GM12878 (cell line): ENCODE results near the gene DUSP22. TPM values are rescaled to one million over a fixed set of nuclear protein-coding genes. Genes with fewer than 3 reads are reported as not detected.

Experiments used
- ATAC-seq: fragments of 200-7000 bp; cut with Tn5 transposase; 3 replicates; pipeline ENCODE4 v1.9.1; 2020; ENCODE audit warnings: mild to moderate bottlenecking, moderate library complexity
- BruUV-seq: library from RNA; stranded (reverse); fragments of 400-500 nt; replicated peaks from 2 replicates; lab custom pipeline; 2021; lab: Mats Ljungman, UMichigan
- CTCF ChIA-PET: fragments of 300-600 bp; sonication (Branson Sonifier 250); formaldehyde crosslinking; extraction: SDS; loops from one replicate; lab custom pipeline; 2021; ENCODE audit warnings: inconsistent platforms; lab: Yijun Ruan, JAX
- POLR2A ChIA-PET: fragments of 350-600 bp; formaldehyde crosslinking; extraction: SDS; loops from one replicate; lab custom pipeline; 2021; ENCODE audit warnings: inconsistent platforms; lab: Charles Lee
- RAD21 ChIA-PET: fragments of 300-600 bp; sonication (Branson Sonifier 250); formaldehyde crosslinking; loops from one replicate; lab custom pipeline; 2023; ENCODE audit warnings: antibody characterized with exemption; ENCODE audit not compliant: unreplicated experiment; lab: Charles Lee
- SMC1A ChIA-PET: fragments of 300-600 bp; sonication (Branson Sonifier 250); formaldehyde crosslinking; loops from one replicate; lab custom pipeline; 2023; ENCODE audit not compliant: unreplicated experiment, uncharacterized antibody; lab: Charles Lee
- DNase-seq: peaks from one replicate; pipeline ENCODE4 v3.0.0-alpha.2; 2011; ENCODE audit warnings: low read depth, low spot score
- FAIRE-seq: peaks from 3 replicates; lab custom pipeline; 2011; peaks lifted over from hg19 to GRCh38; lab: Jason Lieb, UNC
- H2AFZ ChIP-seq: 2 replicates; pipeline ENCODE4 v1.6.0; 2011; ENCODE audit warnings: low read depth, low read length, control low read depth; ENCODE audit not compliant: control insufficient read depth
- H3K27ac ChIP-seq: 2 replicates; pipeline ENCODE4 v1.5.1; 2011; ENCODE audit warnings: control low read depth; ENCODE audit not compliant: control insufficient read depth, insufficient read depth
- H3K27me3 ChIP-seq, 2 experiments: replicated peaks in 1 of 2; 2 replicates each; pipeline versions ENCODE4 v1.6.0 to v1.6.1; 2011; ENCODE audit warnings: low read length in 1 of 2; ENCODE audit not compliant: control insufficient read depth in 2 of 2, insufficient read depth in 2 of 2
- H3K36me3 ChIP-seq, 2 experiments: 2 replicates each; pipeline ENCODE4 v1.5.1; 2011; ENCODE audit warnings: low read length in 1 of 2; ENCODE audit not compliant: control insufficient read depth in 2 of 2, insufficient read depth in 2 of 2
- H3K4me1 ChIP-seq: 2 replicates; pipeline ENCODE4 v1.6.1; 2011; ENCODE audit warnings: mild to moderate bottlenecking, low read length, moderate library complexity, mixed read lengths; ENCODE audit not compliant: control insufficient read depth, insufficient read depth
- H3K4me2 ChIP-seq: 2 replicates; pipeline ENCODE4 v1.6.0; 2011; ENCODE audit warnings: control low read depth; ENCODE audit not compliant: control insufficient read depth, insufficient read depth
- H3K4me3 ChIP-seq: fragments of 200-600 bp; sonication (generic); 2 replicates; pipeline ENCODE4 v1.5.1; 2016
- H3K79me2 ChIP-seq: 2 replicates; pipeline ENCODE4 v1.6.0; 2011; ENCODE audit warnings: low read length; ENCODE audit not compliant: control insufficient read depth, insufficient read depth
- H3K9ac ChIP-seq: 2 replicates; pipeline ENCODE4 v1.8.0; 2011; ENCODE audit warnings: low read length, control low read depth, mixed read lengths; ENCODE audit not compliant: control insufficient read depth, insufficient read depth
- H3K9me3 ChIP-seq: replicated peaks from 3 replicates; pipeline ENCODE4 v1.5.1; 2011; ENCODE audit warnings: mild to moderate bottlenecking, low read length; ENCODE audit not compliant: control insufficient read depth, insufficient read depth
- H4K20me1 ChIP-seq: 2 replicates; pipeline ENCODE4 v1.6.0; 2011; ENCODE audit not compliant: control insufficient read depth, insufficient read depth
- CBFB ChIP-seq: IDR thresholded peaks from 2 replicates; pipeline ENCODE4 v1.6.1; 2016; ENCODE audit warnings: antibody characterized with exemption, low read depth
- CHD2 ChIP-seq: IDR thresholded peaks from 2 replicates; pipeline ENCODE4 v1.6.1; 2011; ENCODE audit warnings: low read depth, low read length, improper control_type of control experiment, borderline replicate concordance
- DPF2 ChIP-seq: fragments of 450-650 bp; IDR thresholded peaks from 2 replicates; pipeline ENCODE4 v1.6.1; 2017; ENCODE audit warnings: mild to moderate bottlenecking
- EED ChIP-seq: sonication (generic); IDR thresholded peaks from 2 replicates; pipeline ENCODE4 v1.6.1; 2016; ENCODE audit warnings: antibody characterized with exemption, low read depth
- ETV6 ChIP-seq, 2 experiments: fragments of 450-650 bp in 1 of 2; IDR thresholded peaks in 1 of 2; conservative IDR thresholded peaks in 1 of 2; 2 replicates each; pipeline ENCODE4 v1.6.1; 2014; ENCODE audit warnings: antibody characterized with exemption in 1 of 2, borderline replicate concordance in 1 of 2, low read depth in 1 of 2, mild to moderate bottlenecking in 1 of 2, moderate library complexity in 1 of 2
- EZH2 ChIP-seq: IDR thresholded peaks from 2 replicates; pipeline ENCODE4 v1.6.1; 2012; ENCODE audit warnings: low read depth, mild to moderate bottlenecking, control low read depth, inconsistent platforms, low read length, borderline replicate concordance; ENCODE audit not compliant: control insufficient read depth
- FOXM1 ChIP-seq: IDR thresholded peaks from 2 replicates; pipeline ENCODE4 v1.6.1; 2012; ENCODE audit warnings: low read depth, mild to moderate bottlenecking, inconsistent platforms, low read length, moderate library complexity
- GABPA ChIP-seq: IDR thresholded peaks from 2 replicates; pipeline ENCODE4 v1.6.1; 2014; ENCODE audit warnings: antibody characterized with exemption, low read depth, mild to moderate bottlenecking, inconsistent platforms
- KDM1A ChIP-seq: fragments of 200-600 bp; sonication (generic); IDR thresholded peaks from 2 replicates; pipeline ENCODE4 v1.6.1; 2016; ENCODE audit warnings: borderline replicate concordance
- MEF2A ChIP-seq: IDR thresholded peaks from 2 replicates; pipeline ENCODE4 v1.6.1; 2011; ENCODE audit warnings: low read depth, mild to moderate bottlenecking, low read length, moderate library complexity; ENCODE audit not compliant: insufficient read depth
- MTA3 ChIP-seq: IDR thresholded peaks from 2 replicates; pipeline ENCODE4 v1.6.1; 2012; ENCODE audit warnings: low read length, inconsistent platforms, borderline replicate concordance
- NR2F1 ChIP-seq: fragments of 450-650 bp; conservative IDR thresholded peaks from 2 replicates; pipeline ENCODE4 v1.6.1; 2017; ENCODE audit warnings: mild to moderate bottlenecking
- RUNX3 ChIP-seq: IDR thresholded peaks from 2 replicates; pipeline ENCODE4 v1.6.1; 2012; ENCODE audit warnings: low read length, inconsistent platforms
- SRF ChIP-seq, 2 experiments: IDR thresholded peaks; 2 replicates each; pipeline ENCODE4 v1.6.1; 2011; ENCODE audit warnings: low read depth in 2 of 2, low read length in 2 of 2, mild to moderate bottlenecking in 1 of 2, moderate library complexity in 1 of 2
- TCF12 ChIP-seq: IDR thresholded peaks from 2 replicates; pipeline ENCODE4 v1.6.1; 2011; ENCODE audit warnings: low read depth, mild to moderate bottlenecking, low read length
- TCF3 ChIP-seq: IDR thresholded peaks from 2 replicates; pipeline ENCODE4 v1.6.1; 2012; ENCODE audit warnings: low read depth, mild to moderate bottlenecking, low read length, borderline replicate concordance; ENCODE audit not compliant: insufficient read depth
- WGBS: methylation state at CpG from one replicate; pipeline ENCODE4 v1.1.6; 2016; ENCODE audit warnings: low lambda C conversion rate; ENCODE audit not compliant: insufficient replicate concordance, insufficient coverage; ENCODE audit errors: missing lambda C conversion rate; 5-methylcytosine and 5-hydroxymethylcytosine counted together
- in situ Hi-C: fragments of 300-500 bp; cut with MboI; formaldehyde crosslinking; loops from 9 replicates; pipeline ENCODE4 v1.14.3; 2018; ENCODE audit warnings: mixed read lengths
- intact Hi-C: fragments of 100-400 bp; cut with micrococcal nuclease; formaldehyde crosslinking; loops from one replicate; pipeline ENCODE4 v1.14.2; 2022; ENCODE audit not compliant: unreplicated experiment
- polyA plus RNA-seq, 11 experiments: library from polyadenylated mRNA; depleted of rRNA in 4 of 11; unstranded in 6 of 11; stranded (reverse) in 5 of 11; fragments of >200 nt; fragmentation: Nextera tagmentation in 4 of 11; fragmentation: Illumina TruSeq in 1 of 11; extraction: Ambion mirVana in 4 of 11; extraction: Trizol in 1 of 11; gene quantifications; 1 replicate in 1 of 11; 2 replicates in 10 of 11; pipeline versions ENCODE4 v1.2.1 to v1.2.3, GENCODE V29; 2011 to 2016; ENCODE audit warnings: inconsistent platforms in 2 of 11, missing spikeins in 2 of 11, low read depth in 1 of 11
- total RNA-seq, 4 experiments: library from RNA; depleted of rRNA in 3 of 4; stranded (reverse); fragments of >200 nt in 3 of 4; fragmentation: Illumina TruSeq in 1 of 4; extraction: Trizol in 1 of 4; gene quantifications; 2 replicates each; pipeline versions ENCODE4 v1.2.1 to v1.2.3, GENCODE V29; 2013 to 2021

DUSP22 gene
- total and polyA plus RNA-seq, 10 of the 15 experiments (the other 5 are each of a cell fraction or from before 2014, with no cell fraction given), result 78.9 to 156 (median 107) TPM

- DNase-seq (no peak), FAIRE-seq (no peak), ATAC-seq (peak; percentile 44)
- BruUV-seq, result no TSS peak
- CTCF ChIA-PET, result interaction anchor here (0.6 to 2.3 kb wide), 9 partner anchors 10 to 71 kb away, joined by 3 to 8 read pairs (median 4); no protein-coding TSS in a partner anchor
- Histone ChIP-seq H3K79me2 (no peaks in the 10 kb centered on the region), H3K4me1 (peaks cover 48% of the 10 kb centered on the region), H3K27ac (0 out of 2 replicates have a peak overlapping the region, but pooled peaks have one; percentile 29), H3K36me3 (no peaks in the 10 kb centered on the region), H3K9me3 (no peaks in the 10 kb centered on the region; the same call in 2 of the 3 replicates)
- 25% methylated on average over 1 of the region's 1 CpG for WGBS
- SMC1A ChIA-PET, result interaction anchor here (1.1 to 10.9 kb wide), 18 partner anchors 9 to 146 kb away, joined by 3 to 162 read pairs (median 6); no protein-coding TSS in a partner anchor
- in situ Hi-C loops, result no loop called here
- POLR2A ChIA-PET, result interaction anchor here (1.1 to 1.5 kb wide), 3 partner anchors 8 to 36 kb away, joined by 3 to 5 read pairs (median 4); no protein-coding TSS in a partner anchor
- intact Hi-C loops, result no loop called here
- TF ChIP-seq KDM1A (no peak), MTA3 (peak; percentile 62; the same call in 1 of the 2 replicates), SRF (IDR thresholded peaks at IDR 0.05; ENCODE audit: low read depth in 2 of 2, low read length in 2 of 2) (no peak), DPF2 (0 out of 2 replicates have a peak, but pooled peaks have one; percentile 30), FOXM1 (peak; percentile 68; the same call in 1 of the 2 replicates), TCF3 (peak; percentile 95), GABPA (0 out of 2 replicates have a peak, but pooled peaks have one; percentile 30), RUNX3 (peak; percentile 56), TCF12 (peak; percentile 96), NR2F1 (peak; percentile 35; the same call in 1 of the 2 replicates), CBFB (peak; percentile 2; the same call in 1 of the 2 replicates), MEF2A (peak; percentile 20; the same call in 1 of the 2 replicates), EZH2 (no peak), CHD2 (peak; percentile 33; the same call in 1 of the 2 replicates), ETV6 (conservative IDR thresholded peaks at IDR 0.05 in 1 of 2, IDR thresholded peaks at IDR 0.05 in 1 of 2; ENCODE audit: borderline replicate concordance in 1 of 2, low read depth in 1 of 2) (peak in 1 of 2 experiments; percentile 58; a peak in 2 of 4 replicates), EED (peak; percentile 24; the same call in 1 of the 2 replicates)
- TF ChIP-seq, all 136 proteins: peak for 13
- Histone ChIP-seq H3K4me2 (peak overlapping the region; percentile 40; the same call in 1 of the 2 replicates), H3K4me3 (no peak overlapping the region), H2AFZ (no peak overlapping the region), H3K9ac (peak overlapping the region; percentile 22; the same call in 1 of the 2 replicates), H4K20me1 (no peaks in the 10 kb centered on the region), H3K27me3 (no peaks in the 10 kb centered on the region)
- RAD21 ChIA-PET, result interaction anchor here (1.0 to 9.2 kb wide), 9 partner anchors 28 to 76 kb away, joined by 3 to 73 read pairs (median 4); partner anchors contain the start of gene DUSP22
These were observed 34.5 kb upstream of the DUSP22 start for GRCh38 chr6:257774-258173.
